CD14-positive monocyte (primary cell): ENCODE measurements around the gene SSBP3. TPM values are rescaled to one million over a fixed set of nuclear protein-coding genes. Genes with fewer than 3 reads are reported as not detected.

Source experiments
- DNase-seq, 3 donors: peaks; one replicate each; pipeline ENCODE4 v3.0.0-alpha.2; 2011 to 2022
- H2AFZ ChIP-seq: 2 replicates; pipeline ENCODE4 v1.6.0; 2012; ENCODE audit warnings: mild to moderate bottlenecking, low read depth, low read length, inconsistent platforms; ENCODE audit not compliant: insufficient read depth, poor library complexity, severe bottlenecking
- H3K27ac ChIP-seq, 2 donors: 1 replicate in 1 of 2; 2 replicates in 1 of 2; pipeline ENCODE4 v1.5.1; 2012 to 2013; ENCODE audit warnings: low read length in 2 of 2, control low read depth in 1 of 2, inconsistent platforms in 1 of 2, low read depth in 1 of 2, mild to moderate bottlenecking in 1 of 2
- H3K27me3 ChIP-seq, 2 donors: one replicate each; pipeline versions ENCODE4 v1.6.0 to v1.6.1; 2011 to 2013; ENCODE audit warnings: low read length in 2 of 2; ENCODE audit not compliant: control insufficient read depth in 2 of 2, insufficient read depth in 2 of 2
- H3K36me3 ChIP-seq, 2 donors: replicated peaks in 1 of 2; 1 replicate in 1 of 2; 2 replicates in 1 of 2; pipeline versions ENCODE4 v1.5.1 to v1.6.1; 2012 to 2013; ENCODE audit warnings: low read length in 2 of 2, control low read depth in 1 of 2, inconsistent platforms in 1 of 2, mild to moderate bottlenecking in 1 of 2; ENCODE audit not compliant: insufficient read depth in 2 of 2, control insufficient read depth in 1 of 2
- H3K4me1 ChIP-seq, 2 donors: 1 replicate in 1 of 2; 2 replicates in 1 of 2; pipeline versions ENCODE4 v1.5.1 to v1.6.1; 2012 to 2013; ENCODE audit warnings: low read length in 2 of 2, control low read depth in 1 of 2, inconsistent platforms in 1 of 2, mild to moderate bottlenecking in 1 of 2, moderate library complexity in 1 of 2; ENCODE audit not compliant: insufficient read depth in 2 of 2, control insufficient read depth in 1 of 2
- H3K4me2 ChIP-seq: replicated peaks from 2 replicates; pipeline ENCODE3; 2012; ENCODE audit warnings: low read length, moderate library complexity, mild to moderate bottlenecking; ENCODE audit not compliant: poor library complexity, severe bottlenecking; ENCODE audit errors: extremely low read depth
- H3K4me3 ChIP-seq, 3 experiments: fragments of 200-600 bp in 1 of 3; sonication (generic) in 1 of 3; replicated peaks in 1 of 3; 1 replicate in 2 of 3; 2 replicates in 1 of 3; pipeline ENCODE4 v1.5.1; 2011 to 2013; ENCODE audit warnings: low read length in 3 of 3, mild to moderate bottlenecking in 3 of 3, control low read depth in 2 of 3, low read depth in 2 of 3, inconsistent platforms in 1 of 3, moderate library complexity in 1 of 3
- H3K79me2 ChIP-seq: 2 replicates; pipeline ENCODE4 v1.6.0; 2012; ENCODE audit warnings: mild to moderate bottlenecking, control low read depth, inconsistent platforms, low read length, moderate library complexity; ENCODE audit not compliant: insufficient read depth
- H3K9ac ChIP-seq: 2 replicates; pipeline ENCODE4 v1.6.0; 2017; ENCODE audit warnings: low read length, mild to moderate bottlenecking; ENCODE audit not compliant: insufficient read depth, poor library complexity, severe bottlenecking
- H3K9me3 ChIP-seq, 2 donors: replicated peaks in 1 of 2; 1 replicate in 1 of 2; 2 replicates in 1 of 2; pipeline versions ENCODE4 v1.5.1 to v1.6.1; 2012 to 2013; ENCODE audit warnings: low read length in 2 of 2, control low read depth in 1 of 2; ENCODE audit not compliant: control insufficient read depth in 1 of 2, insufficient read depth in 1 of 2
- H4K20me1 ChIP-seq: 2 replicates; pipeline ENCODE4 v1.6.0; 2012; ENCODE audit warnings: mild to moderate bottlenecking, low read length, control low read depth, moderate library complexity; ENCODE audit not compliant: insufficient read depth
- H3K27ac Mint-ChIP-seq, 7 donors: one replicate each; pipeline ENCODE4 v1.8.0; 2020; ENCODE audit warnings: mild to moderate bottlenecking in 7 of 7, mixed read lengths in 7 of 7, moderate library complexity in 6 of 7, inconsistent platforms in 2 of 7
- H3K27me3 Mint-ChIP-seq, 3 donors: one replicate each; pipeline ENCODE4 v1.8.0; 2021 to 2022; ENCODE audit warnings: low read depth in 3 of 3, mild to moderate bottlenecking in 3 of 3, mixed read lengths in 3 of 3, moderate library complexity in 3 of 3, inconsistent platforms in 1 of 3
- H3K36me3 Mint-ChIP-seq, 2 donors: one replicate each; pipeline ENCODE4 v1.8.0; 2020; ENCODE audit warnings: mixed read lengths in 2 of 2, inconsistent platforms in 1 of 2, mild to moderate bottlenecking in 1 of 2
- H3K4me1 Mint-ChIP-seq: one replicate; pipeline ENCODE4 v1.8.0; 2020; ENCODE audit warnings: mild to moderate bottlenecking, mixed read lengths
- H3K4me3 Mint-ChIP-seq, 2 donors: one replicate each; pipeline ENCODE4 v1.8.0; 2020; ENCODE audit warnings: mild to moderate bottlenecking in 2 of 2, mixed read lengths in 2 of 2, moderate library complexity in 1 of 2
- H3K9me3 Mint-ChIP-seq, 7 donors: one replicate each; pipeline ENCODE4 v1.8.0; 2020 to 2022; ENCODE audit warnings: mixed read lengths in 7 of 7, mild to moderate bottlenecking in 6 of 7, moderate library complexity in 6 of 7, inconsistent platforms in 2 of 7
- WGBS: methylation state at CpG from one replicate; pipeline ENCODE4 v1.1.5; 2013; ENCODE audit warnings: missing lambda C conversion rate; ENCODE audit not compliant: insufficient coverage; 5-methylcytosine and 5-hydroxymethylcytosine counted together
- intact Hi-C, 2 donors: fragments of 100-400 bp; cut with micrococcal nuclease; formaldehyde crosslinking; loops; one replicate each; pipeline versions ENCODE4 v1.15.0 to v1.15.1; 2023
- polyA plus RNA-seq, 3 donors: library from polyadenylated mRNA; depleted of rRNA in 1 of 3; unstranded in 2 of 3; stranded (reverse) in 1 of 3; fragments of 300-500 nt in 2 of 3; fragments of >200 nt in 1 of 3; fragmentation: Illumina TruSeq in 2 of 3; gene quantifications; 1 replicate in 2 of 3; 2 replicates in 1 of 3; pipeline ENCODE4 v1.2.3, GENCODE V29; 2012 to 2021
- TF ChIP-seq, protein P1 (sequence below): fragments of 200-600 bp; IDR thresholded peaks from one replicate; pipeline ENCODE4 v1.8.0; 2022; ENCODE audit warnings: antibody characterized with exemption, mild to moderate bottlenecking

SSBP3 gene
- polyA plus RNA-seq, 3 donors = 4.1 to 30.7 (median 4.3) TPM

- H3K36me3 Mint-ChIP-seq = peaks cover 16 to 21% of the 10 kb centered on the region in 2 donors
- H3K27ac ChIP-seq = no peak overlapping the region
- no CpG with 5 or more reads among the region's 2 CpGs for WGBS
- H3K4me1 ChIP-seq = no peaks in the 10 kb centered on the region
- intact Hi-C loops = no loop called here
- H3K9ac ChIP-seq = no peak overlapping the region
- no peaks in the 10 kb centered on the region for H3K27me3 ChIP-seq
- DNase-seq = no peak
- peaks cover 3% of the 10 kb centered on the region for H3K4me1 Mint-ChIP-seq
- no peak overlapping the region for H3K4me3 ChIP-seq
- peaks cover 0 to 3% (median 2%) of the 10 kb centered on the region in 3 donors for H3K27me3 Mint-ChIP-seq
- H3K79me2 ChIP-seq = no peaks in the 10 kb centered on the region
- H3K27ac Mint-ChIP-seq = peak overlapping the region in 2 of 7 donors; percentile 4 to 37
- H3K9me3 ChIP-seq = no peaks in the 10 kb centered on the region
- H3K9me3 Mint-ChIP-seq = no peaks in the 10 kb centered on the region
- TF ChIP-seq, protein P1, sequence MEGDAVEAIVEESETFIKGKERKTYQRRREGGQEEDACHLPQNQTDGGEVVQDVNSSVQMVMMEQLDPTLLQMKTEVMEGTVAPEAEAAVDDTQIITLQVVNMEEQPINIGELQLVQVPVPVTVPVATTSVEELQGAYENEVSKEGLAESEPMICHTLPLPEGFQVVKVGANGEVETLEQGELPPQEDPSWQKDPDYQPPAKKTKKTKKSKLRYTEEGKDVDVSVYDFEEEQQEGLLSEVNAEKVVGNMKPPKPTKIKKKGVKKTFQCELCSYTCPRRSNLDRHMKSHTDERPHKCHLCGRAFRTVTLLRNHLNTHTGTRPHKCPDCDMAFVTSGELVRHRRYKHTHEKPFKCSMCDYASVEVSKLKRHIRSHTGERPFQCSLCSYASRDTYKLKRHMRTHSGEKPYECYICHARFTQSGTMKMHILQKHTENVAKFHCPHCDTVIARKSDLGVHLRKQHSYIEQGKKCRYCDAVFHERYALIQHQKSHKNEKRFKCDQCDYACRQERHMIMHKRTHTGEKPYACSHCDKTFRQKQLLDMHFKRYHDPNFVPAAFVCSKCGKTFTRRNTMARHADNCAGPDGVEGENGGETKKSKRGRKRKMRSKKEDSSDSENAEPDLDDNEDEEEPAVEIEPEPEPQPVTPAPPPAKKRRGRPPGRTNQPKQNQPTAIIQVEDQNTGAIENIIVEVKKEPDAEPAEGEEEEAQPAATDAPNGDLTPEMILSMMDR = no peak
- peaks cover 68% of the 10 kb centered on the region for H4K20me1 ChIP-seq
- peaks cover 0 to 9% of the 10 kb centered on the region in 2 donors for H3K36me3 ChIP-seq
- H3K4me3 Mint-ChIP-seq = no peak overlapping the region
- H3K4me2 ChIP-seq = no peak overlapping the region
- no peak overlapping the region for H2AFZ ChIP-seq
Measured at GRCh38 chr1:54362881-54363340, 43.3 kb downstream of the SSBP3 start.

DNA sequence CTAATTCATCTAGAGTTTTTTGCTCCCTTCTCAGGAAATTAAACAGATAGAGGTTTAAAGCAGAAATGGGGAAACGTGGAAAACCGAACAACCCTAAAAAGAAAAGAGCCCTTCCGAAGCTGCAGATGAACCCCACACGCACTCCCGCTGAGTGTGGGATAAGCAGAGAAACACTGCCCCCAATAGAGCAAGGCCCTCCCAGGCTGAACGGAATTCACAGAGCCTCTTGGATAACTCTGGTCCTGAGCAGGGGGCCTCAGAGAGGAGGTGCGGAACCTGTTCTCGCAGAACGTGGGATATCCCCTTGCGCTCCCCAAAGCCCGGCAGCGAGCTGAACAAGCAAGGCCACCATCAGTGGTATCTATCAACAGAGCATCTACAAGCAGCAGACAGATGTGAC, 44.9 kb downstream of the SSBP3 start:
- Mint-ChIP-seq H3K9me3 (no peaks in the 10 kb centered on the region), H3K4me3 (no peak overlapping the region), H3K4me1 (peaks cover 14% of the 10 kb centered on the region), H3K36me3 (peaks cover 25 to 30% of the 10 kb centered on the region in 2 donors), H3K27ac (peak overlapping the region in 1 of 7 donors; percentile 55), H3K27me3 (peaks cover 2 to 13% (median 6%) of the 10 kb centered on the region in 3 donors)
- H4K20me1 ChIP-seq = peaks cover 79% of the 10 kb centered on the region
- no peak overlapping the region for H3K27ac ChIP-seq
- H3K4me2 ChIP-seq = no peak overlapping the region
- TF ChIP-seq, protein P1 = no peak
- no peaks in the 10 kb centered on the region for H3K79me2 ChIP-seq
- no peak overlapping the region for H3K9ac ChIP-seq
- H3K9me3 ChIP-seq = no peaks in the 10 kb centered on the region
- DNase-seq = no peak
- intact Hi-C loops = no loop called here
- H2AFZ ChIP-seq = no peak overlapping the region
- peaks cover 0 to 14% of the 10 kb centered on the region in 2 donors for H3K36me3 ChIP-seq
- H3K4me3 ChIP-seq = no peak overlapping the region
- WGBS = 92% methylated on average over 11 of the region's 12 CpGs
- H3K4me1 ChIP-seq = peaks cover 6 to 7% of the 10 kb centered on the region in 2 donors
- no peaks in the 10 kb centered on the region for H3K27me3 ChIP-seq
